SHP77 treated with DMSO at 0.1 percent for 48 hours (cell line): ENCODE measurements around the gene SENP2.

ENCODE experiments used
- DNase-seq: peaks from one replicate; lab custom pipeline; 2025; lab: John Stamatoyannopoulos, UW

Gene SENP2

GRCh38 chr3:185680231-185680630, 94.1 kb downstream of the SENP2 start:
- no peak for DNase-seq
